ENCODE results near the gene METTL9. TPM values are rescaled to one million over a fixed set of nuclear protein-coding genes. Genes with fewer than 3 reads are reported as not detected.
"Not testable (repeated sequence)": the region's sequence is repeated elsewhere in the genome, so short reads cannot be mapped to it uniquely, and the experiment has no call there.

METTL9 gene
- total RNA-seq, 1 donor from 2014 or later: 113 TPM

GRCh38 chr16:21637032-21637968, 37.9 kb downstream of the METTL9 start:
- no peak for DNase-seq

DNA sequence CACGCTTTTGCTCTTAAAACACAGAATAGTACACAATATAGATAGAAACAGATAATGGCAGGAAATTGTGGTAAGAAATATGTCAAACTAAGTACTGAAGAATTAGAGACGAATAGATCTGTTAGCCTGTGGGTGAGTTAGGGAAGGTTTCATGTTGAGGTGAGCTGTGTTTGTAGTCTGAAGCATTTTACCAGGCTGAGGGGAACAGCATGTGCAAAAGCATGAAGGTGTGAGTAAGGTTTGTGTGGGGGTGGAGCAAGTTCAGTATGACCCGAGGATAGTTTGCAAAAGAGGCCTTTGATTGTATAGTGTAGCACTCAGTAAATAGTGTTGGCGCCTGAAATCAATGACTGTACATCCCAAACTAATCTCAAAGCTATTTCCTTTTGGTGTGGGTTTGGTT, 39.2 kb downstream of the METTL9 start:
- no peak for DNase-seq

GRCh38 chr16:21639493-21639892, 40.1 kb downstream of the METTL9 start:
- DNase-seq: no peak

DNA sequence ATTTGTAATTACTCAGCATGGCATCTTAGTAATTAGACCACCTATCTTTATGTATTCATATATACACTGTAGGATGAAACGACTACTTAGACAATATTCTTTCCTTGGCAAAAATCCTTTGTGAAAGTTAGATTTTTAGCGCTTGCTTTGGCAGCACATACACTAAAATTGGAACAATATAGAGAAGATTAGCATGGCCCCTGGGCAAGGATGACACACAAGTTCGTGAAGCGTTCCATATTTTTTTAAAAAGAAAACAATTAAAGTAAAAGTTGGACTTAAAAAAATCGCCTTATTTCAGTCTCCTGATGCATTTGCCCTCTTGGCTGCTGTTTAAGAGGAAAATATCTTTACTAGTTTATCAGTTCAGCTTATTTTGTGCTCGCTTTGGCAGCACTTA, 42.5 kb downstream of the METTL9 start:
- DNase-seq: no peak

- no peak for DNase-seq
These were observed 43.5 kb downstream of the METTL9 start for GRCh38 chr16:21642861-21643260.

DNA sequence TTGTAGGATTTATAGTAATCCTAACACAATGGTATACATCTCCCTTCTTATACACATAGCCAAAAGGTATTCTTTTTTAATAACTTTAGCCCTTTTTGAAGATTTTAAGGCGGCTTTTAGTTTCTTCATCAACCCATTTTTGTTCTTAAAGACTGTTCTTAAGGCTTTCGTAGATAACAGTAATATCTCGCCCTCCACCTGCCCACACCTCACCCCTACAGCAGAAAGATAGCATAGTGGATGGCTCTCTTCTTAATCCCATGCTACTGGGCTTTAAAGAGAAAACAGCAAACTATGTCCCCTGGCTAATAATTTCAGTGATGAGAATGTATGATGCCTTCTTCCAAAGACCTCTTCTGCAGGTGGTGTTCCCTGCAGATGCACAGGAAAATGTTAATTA, 44.4 kb downstream of the METTL9 start:
- no peak for DNase-seq

GRCh38 chr16:21644674-21645073, 45.3 kb downstream of the METTL9 start:
- DNase-seq: no peak

- no peak for DNase-seq
These were observed 45.9 kb downstream of the METTL9 start for GRCh38 chr16:21645261-21645721.

DNA sequence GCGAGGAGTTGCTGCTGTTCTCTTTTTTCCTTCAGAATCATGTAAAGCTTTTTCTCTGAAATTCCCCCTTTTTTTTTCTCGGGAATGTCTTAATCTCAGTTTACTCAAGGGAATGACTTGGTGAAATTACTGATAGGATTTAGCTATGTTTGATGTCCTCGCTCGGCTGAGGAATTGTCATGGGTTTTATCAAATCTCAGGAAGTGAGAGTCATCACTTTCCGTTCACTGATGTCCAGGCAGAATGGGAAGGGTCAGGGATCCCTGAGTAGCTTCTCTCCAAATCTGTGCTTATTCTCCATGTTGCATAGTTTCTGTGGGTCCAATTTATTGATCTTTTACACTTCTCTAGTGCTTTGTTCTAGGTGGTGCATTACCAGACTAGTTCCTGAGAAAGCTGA, 46.7 kb downstream of the METTL9 start:
- no peak for DNase-seq

- no peak for DNase-seq
These were observed 47.6 kb downstream of the METTL9 start for GRCh38 chr16:21646721-21647561.

DNA sequence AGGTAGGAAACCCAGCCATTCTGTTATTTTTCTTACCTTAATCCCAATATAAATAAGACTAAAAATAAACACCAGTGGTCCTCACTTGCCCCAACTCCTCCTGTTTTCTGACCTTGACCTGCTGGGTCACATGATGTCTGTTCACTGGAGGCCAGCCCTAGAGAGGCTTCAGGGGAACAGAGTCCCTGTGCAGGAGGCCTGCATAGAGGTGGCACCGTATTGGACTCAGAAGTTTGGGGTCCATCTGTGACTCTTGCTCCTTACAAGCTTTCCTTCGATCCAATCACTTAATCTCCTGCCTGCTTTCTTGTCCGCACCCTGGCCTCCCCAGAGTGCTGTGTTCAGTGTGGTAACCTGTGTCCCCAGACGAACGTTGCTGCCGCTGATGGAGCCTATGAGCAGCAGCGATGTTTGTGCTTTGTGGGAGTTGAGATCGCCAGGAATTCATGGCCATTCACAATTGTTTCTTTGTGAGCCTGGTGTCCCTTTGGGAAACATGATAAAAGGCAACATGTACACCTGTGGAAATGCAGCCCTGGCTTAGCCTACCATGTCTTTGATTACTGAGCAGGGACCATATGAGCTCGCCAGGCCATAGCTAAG, 48.3 kb downstream of the METTL9 start:
- no peak for DNase-seq

DNA sequence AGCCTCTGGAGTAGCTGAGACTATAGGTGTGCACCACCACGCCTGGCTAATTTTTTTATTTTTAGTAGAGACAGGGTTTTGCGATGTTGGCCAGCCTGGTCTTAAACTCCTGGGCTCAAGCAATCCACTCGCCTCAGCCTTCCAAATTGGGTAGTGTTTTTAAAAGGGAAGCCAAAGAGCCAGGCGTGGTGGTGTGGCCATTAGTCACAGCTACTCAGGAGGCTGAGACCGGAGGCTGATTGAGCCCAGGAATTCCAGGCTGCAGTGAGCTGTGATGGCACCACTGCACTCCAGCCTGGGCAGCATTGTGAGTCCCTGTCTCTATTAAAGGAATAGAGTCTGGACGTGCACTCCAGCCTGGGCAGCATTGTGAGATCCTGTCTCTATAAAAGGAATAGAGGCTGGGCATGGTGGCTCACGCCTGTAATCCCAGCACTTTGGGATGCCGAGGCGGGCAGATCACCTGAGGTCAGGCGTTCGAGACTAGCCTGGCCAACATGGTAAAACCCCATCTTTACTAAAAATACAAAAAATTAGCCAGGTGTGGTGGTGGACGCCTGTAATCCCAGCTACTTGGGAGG, 50.5 kb downstream of the METTL9 start:
- not testable (repeated sequence) for DNase-seq

DNA sequence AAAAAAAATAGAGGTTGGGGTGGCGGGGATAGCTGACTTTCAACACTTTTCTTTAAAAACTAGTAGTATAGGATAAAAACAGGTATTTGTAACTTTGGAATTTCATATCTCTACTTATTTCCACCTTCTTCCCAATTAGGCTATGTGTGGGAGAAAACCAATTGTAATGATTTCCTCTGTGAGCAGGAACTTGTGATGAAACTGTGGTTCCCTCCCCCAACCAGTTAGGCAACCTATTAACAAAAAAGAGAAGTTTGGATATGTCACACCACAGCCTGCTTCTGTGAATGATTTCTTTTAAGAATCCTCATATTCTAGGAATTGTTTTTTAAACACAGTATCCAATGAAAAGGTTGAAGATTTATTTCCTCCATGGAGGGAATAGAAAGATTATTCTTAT, 51.1 kb downstream of the METTL9 start:
- no peak for DNase-seq

DNA sequence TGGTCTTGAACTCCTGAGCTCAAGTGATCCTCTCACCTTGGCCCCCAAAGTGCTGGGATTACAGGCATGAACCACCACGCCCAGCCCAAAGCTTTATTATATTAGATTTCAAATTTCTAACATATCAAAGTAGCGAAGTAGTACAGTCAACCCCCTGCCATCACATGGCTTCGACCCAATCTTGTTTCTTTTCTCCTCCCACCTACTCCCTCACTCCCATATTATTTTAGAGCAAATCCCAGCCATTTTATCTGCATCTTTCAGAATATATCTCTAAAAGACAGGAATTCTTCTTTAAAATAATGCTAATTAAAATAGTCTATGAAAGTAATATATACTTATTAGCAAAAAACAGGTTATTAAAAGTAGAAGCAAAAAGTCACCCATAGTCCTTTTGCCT, 52.1 kb downstream of the METTL9 start:
- DNase-seq: no peak

DNA sequence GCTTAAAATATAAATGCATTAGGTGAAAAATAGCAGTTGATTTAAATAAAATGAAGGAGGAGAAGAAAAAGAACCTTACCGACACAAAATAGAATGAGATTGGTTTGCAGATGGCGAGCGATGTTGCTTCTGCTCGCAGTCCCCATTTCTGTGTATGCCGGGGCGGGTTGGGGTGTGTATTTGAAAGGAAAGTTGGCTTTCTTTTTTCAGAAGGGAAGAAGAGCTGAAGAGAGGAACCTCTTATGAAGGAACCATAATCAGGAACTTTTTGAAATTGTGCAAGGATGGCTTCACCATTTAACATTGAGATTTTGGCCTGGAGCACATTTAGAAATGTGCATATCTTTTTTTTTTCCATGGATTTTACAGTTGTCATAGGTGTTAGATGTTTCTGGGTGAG, 53.1 kb downstream of the METTL9 start, which contains the start of gene IGSF6:
TSS of gene IGSF6 (minus strand) at position 156 of the 400 bp plus-strand sequence. CDS start at position 146, 10 bp downstream.
- no peak for DNase-seq

- no peak for DNase-seq
These were observed 54.2 kb downstream of the METTL9 start for GRCh38 chr16:21653571-21653970.

DNA sequence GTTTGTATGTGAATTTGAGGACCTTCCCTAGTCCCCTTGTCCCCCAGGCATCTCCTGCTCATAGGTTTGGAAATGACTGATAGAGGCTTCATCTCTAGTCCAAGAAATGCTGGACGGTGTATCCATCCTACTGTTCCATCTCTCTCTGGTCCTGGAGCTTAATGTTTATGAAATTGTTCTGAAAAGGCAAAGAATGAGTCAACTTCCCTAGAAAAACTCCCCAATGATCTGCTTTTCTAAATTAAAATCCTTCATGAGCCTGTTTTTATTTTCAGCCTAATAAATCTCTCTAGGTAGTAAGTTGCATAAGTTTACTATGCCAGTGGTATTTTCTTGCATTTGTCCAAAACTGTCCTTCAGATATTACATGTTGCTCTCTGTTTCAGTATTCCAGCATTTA, 55.1 kb downstream of the METTL9 start:
- no peak for DNase-seq

- DNase-seq: no peak
These were observed 55.5 kb downstream of the METTL9 start for GRCh38 chr16:21654881-21655280.

- DNase-seq: peak; percentile 22
These were observed 57.7 kb downstream of the METTL9 start for GRCh38 chr16:21656795-21657768.

DNA sequence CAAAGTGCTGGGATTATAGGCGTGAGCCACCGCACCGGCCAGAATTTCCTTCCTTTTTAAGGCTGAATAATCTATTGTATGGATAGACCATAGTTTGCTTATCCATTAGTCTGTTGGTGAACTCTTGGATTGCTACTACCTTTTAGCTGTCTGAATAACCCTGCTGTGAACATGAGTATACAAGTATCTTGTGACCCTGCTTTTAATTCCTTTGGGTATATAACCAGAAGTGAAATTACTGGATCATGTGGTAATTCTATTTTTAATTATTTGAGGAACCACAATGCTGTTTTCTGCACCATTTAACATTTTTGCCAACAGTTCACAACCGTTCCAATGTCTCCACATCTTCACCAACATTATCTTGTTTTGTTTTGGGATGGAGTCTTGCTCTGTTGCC, 59.7 kb downstream of the METTL9 start:
- no peak for DNase-seq

All from skin of body (tissue), 2 donors.